ENCODE data around the gene SRGN.
A peak's percentile ranks its signal among the peaks of the same experiment; 100 is the strongest.

The SRGN gene

GRCh38 chr10:69104994-69105790, 17.3 kb downstream of the SRGN start:
- ATAC-seq (ENCODE audit: low read depth), result no peak
- Histone ChIP-seq H3K36me3 (ENCODE audit: low read depth) (no peaks in the 10 kb centered on the region), H3K9me3 (ENCODE audit: severe bottlenecking) (no peaks in the 10 kb centered on the region), H3K27me3 (ENCODE audit: insufficient read depth, poor library complexity, severe bottlenecking) (no peaks in the 10 kb centered on the region), H3K27ac (ENCODE audit: poor library complexity, severe bottlenecking) (no peak overlapping the region), H3K4me1 (ENCODE audit: insufficient read depth, poor library complexity, severe bottlenecking) (no peaks in the 10 kb centered on the region), H3K4me3 (ENCODE audit: severe bottlenecking) (no peak overlapping the region)
- TF ChIP-seq CTCF (IDR thresholded peaks at IDR 0.05; ENCODE audit: poor library complexity, severe bottlenecking), result no peak
- DNase-seq (ENCODE audit: low spot score), result no peak

DNA sequence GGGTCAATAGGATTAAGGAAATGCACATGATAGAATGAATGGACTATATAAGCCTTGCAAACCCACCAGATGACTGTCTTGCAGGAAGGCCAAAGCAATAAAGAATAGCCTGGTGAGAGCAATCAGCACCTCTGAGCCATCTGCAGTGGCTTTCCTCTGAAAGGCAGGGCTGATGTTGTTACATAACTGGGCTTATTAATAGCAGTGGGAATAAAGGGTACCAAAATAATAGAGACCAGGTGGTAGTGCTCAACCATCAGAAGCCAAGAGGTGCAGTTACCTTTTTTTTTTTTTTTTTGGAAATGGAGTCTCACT, 19.2 kb downstream of the SRGN start:
- no peaks in the 10 kb centered on the region for H3K27me3 ChIP-seq (ENCODE audit: insufficient read depth, poor library complexity, severe bottlenecking)
- no peak for ATAC-seq (ENCODE audit: low read depth)
- H3K9me3 ChIP-seq (ENCODE audit: severe bottlenecking), result no peaks in the 10 kb centered on the region
- H3K4me3 ChIP-seq (ENCODE audit: severe bottlenecking), result no peak overlapping the region
- TF ChIP-seq CTCF (IDR thresholded peaks at IDR 0.05; ENCODE audit: poor library complexity, severe bottlenecking), result no peak
- H3K36me3 ChIP-seq (ENCODE audit: low read depth), result no peaks in the 10 kb centered on the region
- H3K4me1 ChIP-seq (ENCODE audit: insufficient read depth, poor library complexity, severe bottlenecking), result no peaks in the 10 kb centered on the region
- no peak for DNase-seq (ENCODE audit: low spot score)
- H3K27ac ChIP-seq (ENCODE audit: poor library complexity, severe bottlenecking), result no peak overlapping the region

DNA sequence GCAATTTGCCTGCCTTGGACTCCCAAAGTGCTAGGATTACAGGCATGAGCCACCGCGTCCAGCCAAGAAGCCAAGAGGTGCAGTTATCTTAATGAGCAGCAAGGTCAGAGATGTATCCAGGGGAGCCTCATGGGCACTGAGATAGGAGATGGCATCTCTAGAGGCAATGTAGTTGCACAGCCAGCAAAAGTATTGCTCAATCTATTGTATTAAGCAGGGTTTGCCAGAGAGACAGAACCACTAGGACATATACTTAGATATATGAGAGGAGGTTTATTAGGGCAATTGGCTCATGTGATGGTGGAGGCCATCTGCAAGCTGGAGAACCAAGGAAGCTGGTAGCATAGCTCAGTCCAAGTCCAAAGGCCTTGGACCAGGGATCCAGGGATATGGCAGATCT, 19.8 kb downstream of the SRGN start:
- no peak for TF ChIP-seq CTCF (IDR thresholded peaks at IDR 0.05; ENCODE audit: poor library complexity, severe bottlenecking)

GRCh38 chr10:69119896-69120295, 32.0 kb downstream of the SRGN start:
- Histone ChIP-seq H3K27me3 (ENCODE audit: insufficient read depth, poor library complexity, severe bottlenecking) (no peaks in the 10 kb centered on the region), H3K9me3 (ENCODE audit: severe bottlenecking) (no peaks in the 10 kb centered on the region), H3K36me3 (ENCODE audit: low read depth) (no peaks in the 10 kb centered on the region), H3K4me1 (ENCODE audit: insufficient read depth, poor library complexity, severe bottlenecking) (peaks cover 3% of the 10 kb centered on the region), H3K4me3 (ENCODE audit: severe bottlenecking) (no peak overlapping the region), H3K27ac (ENCODE audit: poor library complexity, severe bottlenecking) (no peak overlapping the region)
- no peak for ATAC-seq (ENCODE audit: low read depth)
- no peak for TF ChIP-seq CTCF (IDR thresholded peaks at IDR 0.05; ENCODE audit: poor library complexity, severe bottlenecking)
- no peak for DNase-seq (ENCODE audit: low spot score)

More for the DNA sequence above, 19.8 kb downstream of the SRGN start:
- no peak overlapping the region for H3K4me3 ChIP-seq (ENCODE audit: severe bottlenecking)
- no peaks in the 10 kb centered on the region for H3K9me3 ChIP-seq (ENCODE audit: severe bottlenecking)
- DNase-seq (ENCODE audit: low spot score) (no peak), ATAC-seq (ENCODE audit: low read depth) (no peak)
- H3K36me3 ChIP-seq (ENCODE audit: low read depth), result no peaks in the 10 kb centered on the region
- H3K4me1 ChIP-seq (ENCODE audit: insufficient read depth, poor library complexity, severe bottlenecking), result no peaks in the 10 kb centered on the region
- no peak overlapping the region for H3K27ac ChIP-seq (ENCODE audit: poor library complexity, severe bottlenecking)
- H3K27me3 ChIP-seq (ENCODE audit: insufficient read depth, poor library complexity, severe bottlenecking), result no peaks in the 10 kb centered on the region

GRCh38 chr10:69123306-69123746, 35.4 kb downstream of the SRGN start:
- Histone ChIP-seq H3K27ac (ENCODE audit: poor library complexity, severe bottlenecking) (peak overlapping the region; percentile 82), H3K9me3 (ENCODE audit: severe bottlenecking) (no peaks in the 10 kb centered on the region), H3K4me1 (ENCODE audit: insufficient read depth, poor library complexity, severe bottlenecking) (peaks cover 9% of the 10 kb centered on the region), H3K27me3 (ENCODE audit: insufficient read depth, poor library complexity, severe bottlenecking) (no peaks in the 10 kb centered on the region), H3K36me3 (ENCODE audit: low read depth) (no peaks in the 10 kb centered on the region), H3K4me3 (ENCODE audit: severe bottlenecking) (peak overlapping the region; percentile 86)
- DNase-seq (ENCODE audit: low spot score), result no peak
- ATAC-seq (ENCODE audit: low read depth), result peak; percentile 72
- peak; percentile 51 for TF ChIP-seq CTCF (IDR thresholded peaks at IDR 0.05; ENCODE audit: poor library complexity, severe bottlenecking)
